ENCODE results near the gene GLS. TPM values are rescaled to one million over a fixed set of nuclear protein-coding genes. Genes with fewer than 3 reads are reported as not detected.

Gene GLS
- total and polyA plus RNA-seq, 7 donors: 6.9 to 30.6 (median 26.7) TPM

- Histone ChIP-seq H3K4me1 (no peaks in the 10 kb centered on the region), H3K4me3 (no peak overlapping the region), H3K9me3 (no peaks in the 10 kb centered on the region), H3K36me3 (ENCODE audit: insufficient read depth in 1 of 2, low read depth in 1 of 2) (peaks cover 23 to 98% of the 10 kb centered on the region in 2 donors), H3K27me3 (ENCODE audit: insufficient read depth in 3 of 3, low read length in 2 of 3) (no peaks in the 10 kb centered on the region), H3K27ac (no peak overlapping the region)
- intact Hi-C loops (cut with DNase I): loop anchor here in 1 of 2 donors (10.0 kb wide), 1 partner anchor 1514 kb away; no protein-coding TSS in a partner anchor
- DNase-seq (no peak), ATAC-seq (no peak)
- WGBS, 3 donors: 87 to 91% (median 87%) methylated on average over 17 of the region's 17 CpGs
- no peak for TF ChIP-seq CTCF (IDR thresholded peaks at IDR 0.05)
Observed at GRCh38 chr2:190978389-190979053, 97.9 kb downstream of the GLS start.

- H3K4me3 ChIP-seq: no peak overlapping the region
Observed at GRCh38 chr2:190979906-190980629, 99.4 kb downstream of the GLS start.

GRCh38 chr2:190980630-190981209 is 100.1 kb downstream of the GLS start:
- TF ChIP-seq CTCF (IDR thresholded peaks at IDR 0.05): no peak
- H3K36me3 ChIP-seq (ENCODE audit: insufficient read depth in 1 of 2, low read depth in 1 of 2): peaks cover 18 to 98% of the 10 kb centered on the region in 2 donors
- WGBS, 3 donors: 68 to 80% (median 77%) methylated on average over 10 of the region's 10 CpGs
- H3K4me1 ChIP-seq: no peaks in the 10 kb centered on the region
- intact Hi-C loops (cut with DNase I): no loop called here
- DNase-seq: no peak
- no peaks in the 10 kb centered on the region for H3K9me3 ChIP-seq
- no peak overlapping the region for H3K27ac ChIP-seq
- no peak for ATAC-seq
- H3K27me3 ChIP-seq (ENCODE audit: insufficient read depth in 3 of 3, low read length in 2 of 3): no peaks in the 10 kb centered on the region
- H3K4me3 ChIP-seq: no peak overlapping the region

More at GRCh38 chr2:190979906-190980629, 99.4 kb downstream of the GLS start:
- Histone ChIP-seq H3K4me1 (no peaks in the 10 kb centered on the region), H3K27me3 (ENCODE audit: insufficient read depth in 3 of 3, low read length in 2 of 3) (no peaks in the 10 kb centered on the region), H3K27ac (no peak overlapping the region), H3K36me3 (ENCODE audit: insufficient read depth in 1 of 2, low read depth in 1 of 2) (peaks cover 20 to 98% of the 10 kb centered on the region in 2 donors), H3K9me3 (no peaks in the 10 kb centered on the region)
- ATAC-seq (peak in 3 of 4 donors; percentile 30 to 68 (median 54)), DNase-seq (peak; percentile 32 to 61)
- 54 to 67% (median 55%) methylated on average over 14 of the region's 14 CpGs for WGBS, 3 donors
- TF ChIP-seq CTCF (IDR thresholded peaks at IDR 0.05): no peak
- intact Hi-C loops (cut with DNase I): loop anchor here in 1 of 2 donors (10.0 kb wide), 1 partner anchor 1515 kb away; no protein-coding TSS in a partner anchor

- Histone ChIP-seq H3K27ac (no peak overlapping the region), H3K36me3 (ENCODE audit: insufficient read depth in 1 of 2, low read depth in 1 of 2) (peaks cover 21 to 98% of the 10 kb centered on the region in 2 donors), H3K27me3 (ENCODE audit: insufficient read depth in 3 of 3, low read length in 2 of 3) (no peaks in the 10 kb centered on the region), H3K4me3 (no peak overlapping the region), H3K9me3 (no peaks in the 10 kb centered on the region), H3K4me1 (no peaks in the 10 kb centered on the region)
- ATAC-seq (no peak), DNase-seq (no peak)
- WGBS, 3 donors: 83 to 89% (median 88%) methylated on average over 6 of the region's 6 CpGs
- TF ChIP-seq CTCF (IDR thresholded peaks at IDR 0.05): no peak
- intact Hi-C loops (cut with DNase I): no loop called here
Observed at GRCh38 chr2:190981333-190981732, 100.7 kb downstream of the GLS start.

Measured in psoas muscle (tissue), 8 donors.